Tibial nerve (tissue), 4 donors: Measurements from ENCODE around the gene RBM33. TPM values are rescaled to one million over a fixed set of nuclear protein-coding genes. Genes with fewer than 3 reads are reported as not detected.

Experiments used
- DNase-seq, 2 donors: peaks; one replicate each; pipeline ENCODE4 v3.0.0-alpha.2; 2019; ENCODE audit warnings: low spot score in 2 of 2
- H3K27ac ChIP-seq, 4 donors: fragments of 200-600 bp; sonication (generic) in 3 of 4; one replicate each; pipeline ENCODE4 v1.5.1; 2017 to 2019; ENCODE audit warnings: mild to moderate bottlenecking in 1 of 4
- H3K27me3 ChIP-seq, 2 donors: fragments of 200-600 bp; sonication (generic) in 1 of 2; one replicate each; pipeline versions ENCODE4 v1.5.1 to v1.6.0; 2017 to 2019
- H3K36me3 ChIP-seq, 3 donors: fragments of 200-600 bp; sonication (generic); one replicate each; pipeline ENCODE4 v1.5.1; 2018 to 2019
- H3K4me1 ChIP-seq, 4 donors: fragments of 200-600 bp; sonication (generic) in 3 of 4; one replicate each; pipeline ENCODE4 v1.5.1; 2017 to 2019
- H3K4me3 ChIP-seq, 4 donors: fragments of 200-600 bp; sonication (generic) in 3 of 4; one replicate each; pipeline ENCODE4 v1.5.1; 2017 to 2019; ENCODE audit warnings: mild to moderate bottlenecking in 1 of 4, moderate library complexity in 1 of 4
- H3K9me3 ChIP-seq, 4 donors: fragments of 200-600 bp; sonication (generic) in 3 of 4; one replicate each; pipeline ENCODE4 v1.5.1; 2017 to 2019
- EP300 ChIP-seq, 2 donors: sonication (generic); formaldehyde crosslinking; IDR thresholded peaks; one replicate each; pipeline ENCODE4 v1.6.1; 2017; ENCODE audit warnings: antibody characterized with exemption in 2 of 2, mild to moderate bottlenecking in 1 of 2
- POLR2A ChIP-seq, 2 donors: fragments of 450-650 bp; IDR thresholded peaks; one replicate each; pipeline ENCODE4 v1.6.1; 2017; ENCODE audit warnings: antibody characterized with exemption in 2 of 2, mild to moderate bottlenecking in 2 of 2, moderate library complexity in 2 of 2
- WGBS, 2 donors: methylation state at CpG; one replicate each; pipeline ENCODE4 v1.1.5; 2018; 5-methylcytosine and 5-hydroxymethylcytosine counted together
- total RNA-seq, 4 donors: library from RNA; depleted of rRNA; stranded (reverse); fragments of >200 nt; gene quantifications; one replicate each; pipeline ENCODE4 v1.1.0, GENCODE V29; 2016
- TF ChIP-seq, protein P1 (sequence below), 5 experiments: fragments of 200-600 bp in 3 of 5; fragments of 450-650 bp in 2 of 5; sonication (generic) in 3 of 5; IDR thresholded peaks; one replicate each; pipeline ENCODE4 v1.5.1; 2016 to 2019; ENCODE audit warnings: antibody characterized with exemption in 5 of 5, mild to moderate bottlenecking in 3 of 5, moderate library complexity in 2 of 5

Gene RBM33
- total RNA-seq, 4 donors from 2014 or later, result 85.0 to 92.4 (median 88.3) TPM

DNA sequence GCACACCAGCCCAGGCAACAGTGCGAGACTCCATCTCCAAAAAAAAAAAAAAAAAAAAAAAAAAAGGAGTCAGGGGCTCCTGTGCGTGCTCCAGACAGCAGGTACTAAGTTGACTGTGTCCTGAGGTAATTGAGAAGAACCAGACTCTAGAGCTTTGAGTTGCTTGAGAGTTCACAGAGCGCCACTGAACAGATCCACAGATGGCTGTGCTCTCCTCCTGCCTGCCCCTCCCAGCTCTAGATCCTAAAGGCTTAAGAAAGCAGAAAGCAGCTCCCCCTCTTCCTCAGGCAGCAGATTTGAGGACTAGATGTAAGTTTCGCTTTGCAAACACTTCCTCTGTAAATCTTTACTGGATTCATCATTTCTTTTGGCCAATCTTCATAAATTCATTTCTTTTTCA is 129.1 kb downstream of the RBM33 start:
- no peak overlapping the region for H3K4me3 ChIP-seq
- H3K4me1 ChIP-seq, result peaks cover 0 to 27% (median 0%) of the 10 kb centered on the region in 4 donors
- TF ChIP-seq, protein P1, sequence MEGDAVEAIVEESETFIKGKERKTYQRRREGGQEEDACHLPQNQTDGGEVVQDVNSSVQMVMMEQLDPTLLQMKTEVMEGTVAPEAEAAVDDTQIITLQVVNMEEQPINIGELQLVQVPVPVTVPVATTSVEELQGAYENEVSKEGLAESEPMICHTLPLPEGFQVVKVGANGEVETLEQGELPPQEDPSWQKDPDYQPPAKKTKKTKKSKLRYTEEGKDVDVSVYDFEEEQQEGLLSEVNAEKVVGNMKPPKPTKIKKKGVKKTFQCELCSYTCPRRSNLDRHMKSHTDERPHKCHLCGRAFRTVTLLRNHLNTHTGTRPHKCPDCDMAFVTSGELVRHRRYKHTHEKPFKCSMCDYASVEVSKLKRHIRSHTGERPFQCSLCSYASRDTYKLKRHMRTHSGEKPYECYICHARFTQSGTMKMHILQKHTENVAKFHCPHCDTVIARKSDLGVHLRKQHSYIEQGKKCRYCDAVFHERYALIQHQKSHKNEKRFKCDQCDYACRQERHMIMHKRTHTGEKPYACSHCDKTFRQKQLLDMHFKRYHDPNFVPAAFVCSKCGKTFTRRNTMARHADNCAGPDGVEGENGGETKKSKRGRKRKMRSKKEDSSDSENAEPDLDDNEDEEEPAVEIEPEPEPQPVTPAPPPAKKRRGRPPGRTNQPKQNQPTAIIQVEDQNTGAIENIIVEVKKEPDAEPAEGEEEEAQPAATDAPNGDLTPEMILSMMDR (IDR thresholded peaks at IDR 0.05), result no peak
- TF ChIP-seq EP300 (IDR thresholded peaks at IDR 0.05) (no peak), POLR2A (IDR thresholded peaks at IDR 0.05) (no peak)
- no peaks in the 10 kb centered on the region for H3K9me3 ChIP-seq
- peak overlapping the region in 1 of 4 donors; percentile 24 for H3K27ac ChIP-seq
- H3K36me3 ChIP-seq, result peaks cover 0 to 85% (median 28%) of the 10 kb centered on the region in 3 donors
- DNase-seq, result no peak
- no peaks in the 10 kb centered on the region for H3K27me3 ChIP-seq
- WGBS, 2 donors, result 96% methylated on average over 4 of the region's 4 CpGs

DNA sequence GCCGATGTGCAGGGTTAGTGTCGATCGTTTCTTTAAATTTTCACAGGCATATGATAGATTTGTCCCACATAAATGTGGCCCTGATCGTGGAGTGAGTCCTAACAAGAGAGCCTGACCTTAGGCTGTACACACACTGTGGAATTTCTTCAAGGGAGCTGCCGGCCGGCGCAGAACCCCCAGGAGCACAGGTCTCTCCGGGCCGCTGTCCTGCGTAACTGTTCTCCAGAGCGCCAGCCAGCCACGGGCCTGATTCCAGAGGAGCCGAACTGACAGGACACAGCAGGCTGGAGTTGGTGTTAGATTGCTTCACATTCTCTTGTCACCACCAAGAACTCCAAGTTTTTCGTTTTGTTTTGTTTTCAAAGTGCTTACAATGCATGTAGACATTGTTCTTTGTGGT is 130.5 kb downstream of the RBM33 start:
- TF ChIP-seq POLR2A (IDR thresholded peaks at IDR 0.05), result no peak
- no peak for TF ChIP-seq EP300 (IDR thresholded peaks at IDR 0.05)
- TF ChIP-seq, protein P1 (IDR thresholded peaks at IDR 0.05), result no peak
- WGBS, 2 donors, result 86 to 89% methylated on average over 13 to 14 of the region's 14 CpGs
- no peak for DNase-seq

DNA sequence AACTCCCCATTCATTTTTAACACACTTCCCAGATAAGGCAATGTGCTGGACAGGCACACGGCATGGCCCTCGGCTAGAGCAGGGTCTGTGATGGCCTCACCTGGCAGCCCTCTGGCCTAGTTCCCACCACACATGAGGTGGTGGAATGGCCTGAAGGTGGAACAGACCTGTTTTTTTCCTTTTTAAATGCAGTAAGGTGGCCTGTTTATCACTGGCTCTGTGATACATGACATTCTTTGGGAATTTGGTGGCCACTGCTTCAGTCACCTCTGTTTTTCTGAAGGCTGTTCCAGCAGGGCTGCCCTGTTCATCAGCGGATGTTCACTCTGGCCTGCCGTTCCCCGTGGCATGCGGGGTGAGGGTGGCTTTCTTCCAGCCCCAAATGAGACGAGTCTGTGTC is 131.2 kb downstream of the RBM33 start:
- no peaks in the 10 kb centered on the region for H3K27me3 ChIP-seq
- H3K27ac ChIP-seq, result peak overlapping the region in 2 of 4 donors; percentile 22 to 43
- no peak for DNase-seq
- H3K4me3 ChIP-seq, result no peak overlapping the region
- WGBS, 2 donors, result 85 to 92% methylated on average over 7 of the region's 7 CpGs
- H3K36me3 ChIP-seq, result peaks cover 0 to 88% (median 28%) of the 10 kb centered on the region in 3 donors
- TF ChIP-seq, protein P1 (IDR thresholded peaks at IDR 0.05), result no peak
- no peak for TF ChIP-seq EP300 (IDR thresholded peaks at IDR 0.05)
- TF ChIP-seq POLR2A (IDR thresholded peaks at IDR 0.05), result no peak
- H3K9me3 ChIP-seq, result no peaks in the 10 kb centered on the region
- H3K4me1 ChIP-seq, result peaks cover 0 to 8% (median 0%) of the 10 kb centered on the region in 4 donors

More for the DNA sequence above, 130.5 kb downstream of the RBM33 start:
- H3K4me1 ChIP-seq, result peaks cover 0 to 14% (median 0%) of the 10 kb centered on the region in 4 donors
- no peaks in the 10 kb centered on the region for H3K27me3 ChIP-seq
- no peaks in the 10 kb centered on the region for H3K9me3 ChIP-seq
- peaks cover 0 to 88% (median 28%) of the 10 kb centered on the region in 3 donors for H3K36me3 ChIP-seq
- H3K4me3 ChIP-seq, result no peak overlapping the region
- peak overlapping the region in 1 of 4 donors; percentile 22 for H3K27ac ChIP-seq

DNA sequence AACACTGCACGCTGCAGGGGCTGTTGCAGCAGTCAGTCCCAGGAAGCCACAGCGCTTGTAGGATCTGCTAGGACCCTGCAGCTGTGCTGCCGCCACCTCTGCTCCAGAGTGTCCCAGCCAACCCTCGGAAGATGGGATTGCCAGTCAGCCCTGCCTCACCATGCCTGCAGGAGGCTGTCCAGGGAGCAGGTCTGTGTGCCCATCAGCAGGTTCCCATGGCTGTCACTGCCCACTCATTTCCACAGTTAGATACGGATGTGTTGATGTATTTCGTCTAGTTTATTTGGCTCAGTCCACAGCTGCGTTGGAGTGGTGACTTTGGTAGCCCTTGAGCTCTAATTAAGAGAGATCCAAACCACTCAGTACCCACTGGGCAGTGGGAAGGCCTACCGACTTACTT is 132.1 kb downstream of the RBM33 start:
- Histone ChIP-seq H3K27ac (no peak overlapping the region), H3K36me3 (peaks cover 0 to 94% (median 28%) of the 10 kb centered on the region in 3 donors), H3K9me3 (no peaks in the 10 kb centered on the region), H3K27me3 (no peaks in the 10 kb centered on the region), H3K4me3 (no peak overlapping the region), H3K4me1 (peaks cover 0 to 4% (median 0%) of the 10 kb centered on the region in 4 donors)
- TF ChIP-seq, protein P1 (IDR thresholded peaks at IDR 0.05), result no peak
- TF ChIP-seq POLR2A (IDR thresholded peaks at IDR 0.05), result no peak
- TF ChIP-seq EP300 (IDR thresholded peaks at IDR 0.05), result no peak
- WGBS, 2 donors, result 86 to 93% methylated on average over 7 to 8 of the region's 8 CpGs
- DNase-seq, result no peak

DNA sequence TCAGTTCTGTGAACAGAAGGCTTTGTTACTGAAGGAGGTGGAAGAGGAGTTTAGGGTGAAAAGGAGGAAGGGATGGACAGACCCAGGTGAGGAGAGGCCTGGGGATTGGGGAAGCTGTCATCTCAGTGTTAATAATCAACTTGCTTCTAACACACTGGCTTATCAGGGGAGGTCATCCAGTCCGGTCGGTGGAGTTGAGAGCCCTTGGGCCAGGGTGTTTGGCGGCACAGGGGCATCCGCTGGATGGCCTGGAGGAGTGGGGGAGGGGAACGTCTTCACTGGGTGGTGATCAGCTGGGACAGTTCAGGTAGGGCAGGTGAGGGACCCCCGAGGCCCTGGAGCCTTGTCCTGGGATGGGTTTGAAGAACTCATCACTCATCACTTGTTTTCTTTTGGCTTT is 133.9 kb downstream of the RBM33 start:
- WGBS, 2 donors, result 86 to 91% methylated on average over 6 of the region's 6 CpGs
- TF ChIP-seq POLR2A (IDR thresholded peaks at IDR 0.05), result no peak
- TF ChIP-seq EP300 (IDR thresholded peaks at IDR 0.05), result no peak
- TF ChIP-seq, protein P1 (IDR thresholded peaks at IDR 0.05), result no peak
- peaks cover 0 to 4% (median 0%) of the 10 kb centered on the region in 4 donors for H3K4me1 ChIP-seq
- H3K27me3 ChIP-seq, result no peaks in the 10 kb centered on the region
- H3K27ac ChIP-seq, result no peak overlapping the region
- no peak for DNase-seq
- H3K9me3 ChIP-seq, result no peaks in the 10 kb centered on the region
- no peak overlapping the region for H3K4me3 ChIP-seq
- H3K36me3 ChIP-seq, result peaks cover 0 to 98% (median 25%) of the 10 kb centered on the region in 3 donors
